ENCODE measurements around the gene JAML. TPM values are rescaled to one million over a fixed set of nuclear protein-coding genes. Genes with fewer than 3 reads are reported as not detected.

The JAML gene
- total and polyA plus RNA-seq, 2 experiments from 2014 or later, result 0.56 to 1.0 TPM

- TF ChIP-seq REST (IDR thresholded peaks at IDR 0.05; ENCODE audit: unreplicated experiment) (no peak), STAT1 (IDR thresholded peaks at IDR 0.05; ENCODE audit: unreplicated experiment) (no peak)
These were observed 9.0 kb upstream of the JAML start (continued) for GRCh38 chr11:118233850-118234249.

GRCh38 chr11:118233377-118233776, 8.6 kb upstream of the JAML start:
- Histone ChIP-seq H2AFZ (no peak overlapping the region), H3K79me2 (replicated peaks; ENCODE audit: insufficient read depth) (no peaks in the 10 kb centered on the region), H3K27ac (ENCODE audit: low read depth) (no peak overlapping the region), H3K9me2 (ENCODE audit: insufficient read depth) (no peaks in the 10 kb centered on the region), H3K27me3 (ENCODE audit: insufficient read depth) (no peaks in the 10 kb centered on the region), H3K4me3 (no peak overlapping the region), H4K20me1 (replicated peaks; ENCODE audit: insufficient read depth) (no peaks in the 10 kb centered on the region), H3F3A (replicated peaks; ENCODE audit: low read depth) (no peaks in the 10 kb centered on the region), H3K36me3 (ENCODE audit: insufficient read depth) (no peaks in the 10 kb centered on the region), H3K4me1 (ENCODE audit: insufficient read depth) (no peaks in the 10 kb centered on the region), H3K4me2 (no peak overlapping the region)
- ATAC-seq (no peak), DNase-seq (ENCODE audit: low spot score) (no peak)
- no peaks in the 10 kb centered on the region for H3K36me3 Mint-ChIP-seq (ENCODE audit: low read depth)
- peaks cover 2% of the 10 kb centered on the region for H3K4me1 Mint-ChIP-seq
- H3K4me3 Mint-ChIP-seq, result no peak overlapping the region
- H3K27ac Mint-ChIP-seq, result no peak overlapping the region
- no peaks in the 10 kb centered on the region for H3K27me3 Mint-ChIP-seq (ENCODE audit: insufficient read depth, low read depth, poor library complexity)
- no peaks in the 10 kb centered on the region for H3K9me3 Mint-ChIP-seq
- no peak for TF ChIP-seq EZH2phosphoT487 (IDR thresholded peaks at IDR 0.05; ENCODE audit: unreplicated experiment)
- TF ChIP-seq ZNF331 (CRISPR knock-in tag; IDR thresholded peaks at IDR 0.05; ENCODE audit: low read depth), result no peak
- TF ChIP-seq EZH2 (IDR thresholded peaks at IDR 0.05; ENCODE audit: low read depth, unreplicated experiment), result no peak
- TF ChIP-seq JUNB (IDR thresholded peaks at IDR 0.05; ENCODE audit: unreplicated experiment), result no peak
- no peak for TF ChIP-seq ZNF462 (CRISPR knock-in tag; IDR thresholded peaks at IDR 0.05)
- TF ChIP-seq POLR2AphosphoS5 (IDR thresholded peaks at IDR 0.05; ENCODE audit: low read depth), result no peak
- no peak for TF ChIP-seq CTCF (conservative IDR thresholded peaks at IDR 0.05; ENCODE audit: low read depth in 2 of 2)
- no peak for TF ChIP-seq ZNF114 (CRISPR knock-in tag; IDR thresholded peaks at IDR 0.05)
- TF ChIP-seq ETS1 (IDR thresholded peaks at IDR 0.05), result no peak
- TF ChIP-seq CREB1 (CRISPR knock-in tag; IDR thresholded peaks at IDR 0.05; ENCODE audit: low read depth), result no peak
